Measurements from ENCODE around the gene STOML2. TPM values are rescaled to one million over a fixed set of nuclear protein-coding genes. Genes with fewer than 3 reads are reported as not detected.
"Not testable (repeated sequence)": the region's sequence is repeated elsewhere in the genome, so short reads cannot be mapped to it uniquely, and the experiment has no call there.

Gene STOML2
- 10 to 100 TPM; 17.4 to 72.8 (median 48.0) TPM for total RNA-seq

- 2 to 3% methylated on average over 6 to 50 of the region's 57 CpGs for WGBS, 2 donors
- ATAC-seq (ENCODE audit: low FRiP score in 2 of 2) (peak; percentile 96 to 98), DNase-seq (peak; percentile 94 to 96)
- Histone ChIP-seq H3K27ac (peak within 1 kb of the TSS; percentile 80 to 88 (median 88)), H3K4me1 (peaks cover 17 to 27% (median 21%) of the 10 kb centered on the region in 4 donors), H3K4me3 (peak within 1 kb of the TSS; percentile 53 to 95 (median 71)), H3K36me3 (peaks cover 15 to 62% (median 56%) of the 10 kb centered on the region in 4 donors), H3K9me3 (no peaks in the 10 kb centered on the region), H3K27me3 (no peaks in the 10 kb centered on the region)
- TF ChIP-seq POLR2A (IDR thresholded peaks at IDR 0.05) = peak in 3 of 4 donors; percentile 33 to 68 (median 44)
- TF ChIP-seq EP300 (IDR thresholded peaks at IDR 0.05) = peak in 1 of 4 donors; percentile 6
- TF ChIP-seq POLR2AphosphoS5 (IDR thresholded peaks at IDR 0.05) = peak; percentile 86 to 88
- peak in 3 of 6 experiments; percentile 7 to 27 (median 12) for TF ChIP-seq CTCF (IDR thresholded peaks at IDR 0.05)
Measured at GRCh38 chr9:35102769-35103659, at the start of gene STOML2. TSS of gene STOML2 (minus strand) at chr9:35103131. CDS start at chr9:35103094, 37 bp downstream.

GRCh38 chr9:35147941-35148563, 45.1 kb upstream of the STOML2 start:
- H3K27ac ChIP-seq = not testable (repeated sequence)
- WGBS, 2 donors = 69 to 82% methylated on average over 5 of the region's 5 CpGs
- peaks cover 17 to 41% (median 26%) of the 10 kb centered on the region in 4 donors for H3K9me3 ChIP-seq

GRCh38 chr9:35142037-35142436, 39.1 kb upstream of the STOML2 start:
- H3K4me3 ChIP-seq = no peak overlapping the region
- no peaks in the 10 kb centered on the region for H3K27me3 ChIP-seq
- no peak overlapping the region for H3K27ac ChIP-seq
- DNase-seq = no peak
- peaks cover 8 to 31% (median 26%) of the 10 kb centered on the region in 4 donors for H3K9me3 ChIP-seq
- ATAC-seq (ENCODE audit: low FRiP score in 2 of 2) = no peak
- no peaks in the 10 kb centered on the region for H3K4me1 ChIP-seq
- WGBS, 2 donors = 91 to 97% methylated on average over 5 of the region's 5 CpGs
- H3K36me3 ChIP-seq = no peaks in the 10 kb centered on the region
- no peak for TF ChIP-seq POLR2AphosphoS5 (IDR thresholded peaks at IDR 0.05)
- no peak for TF ChIP-seq CTCF (IDR thresholded peaks at IDR 0.05)
- no peak for TF ChIP-seq EP300 (IDR thresholded peaks at IDR 0.05)
- TF ChIP-seq POLR2A (IDR thresholded peaks at IDR 0.05) = no peak

More at GRCh38 chr9:35147941-35148563, 45.1 kb upstream of the STOML2 start:
- ATAC-seq (ENCODE audit: low FRiP score in 2 of 2); H3K4me3 ChIP-seq; H3K27me3 ChIP-seq; H3K4me1 ChIP-seq; DNase-seq; H3K36me3 ChIP-seq: not testable (repeated sequence)

- peaks cover 8 to 26% (median 24%) of the 10 kb centered on the region in 4 donors for H3K9me3 ChIP-seq
- no peaks in the 10 kb centered on the region for H3K27me3 ChIP-seq
- DNase-seq (no peak), ATAC-seq (ENCODE audit: low FRiP score in 2 of 2) (no peak)
- H3K27ac ChIP-seq = no peak overlapping the region
- TF ChIP-seq POLR2A (IDR thresholded peaks at IDR 0.05) = no peak
- no peak for TF ChIP-seq CTCF (IDR thresholded peaks at IDR 0.05)
- TF ChIP-seq POLR2AphosphoS5 (IDR thresholded peaks at IDR 0.05) = no peak
- no peak for TF ChIP-seq EP300 (IDR thresholded peaks at IDR 0.05)
- H3K4me3 ChIP-seq = no peak overlapping the region
- no peaks in the 10 kb centered on the region for H3K4me1 ChIP-seq
- WGBS, 2 donors = 85 to 87% methylated on average over 2 of the region's 2 CpGs
- H3K36me3 ChIP-seq = no peaks in the 10 kb centered on the region
Measured at GRCh38 chr9:35140093-35140492, 37.2 kb upstream of the STOML2 start.

GRCh38 chr9:35136866-35137265, 33.9 kb upstream of the STOML2 start:
- H3K36me3 ChIP-seq = no peaks in the 10 kb centered on the region
- peaks cover 0 to 13% (median 10%) of the 10 kb centered on the region in 4 donors for H3K9me3 ChIP-seq
- 83 to 89% methylated on average over 8 of the region's 8 CpGs for WGBS, 2 donors
- H3K4me1 ChIP-seq = no peaks in the 10 kb centered on the region
- H3K27ac ChIP-seq = no peak overlapping the region
- ATAC-seq (ENCODE audit: low FRiP score in 2 of 2) (no peak), DNase-seq (no peak)
- no peaks in the 10 kb centered on the region for H3K27me3 ChIP-seq
- TF ChIP-seq CTCF (IDR thresholded peaks at IDR 0.05) = no peak
- TF ChIP-seq POLR2AphosphoS5 (IDR thresholded peaks at IDR 0.05) = no peak
- TF ChIP-seq EP300 (IDR thresholded peaks at IDR 0.05) = no peak
- no peak for TF ChIP-seq POLR2A (IDR thresholded peaks at IDR 0.05)
- no peak overlapping the region for H3K4me3 ChIP-seq
